HS-5 (cell line): ENCODE results near the gene FAM9B.
"Not testable (repeated sequence)": the region's sequence is repeated elsewhere in the genome, so short reads cannot be mapped to it uniquely, and the experiment has no call there.

Source experiments
- DNase-seq: peaks from one replicate; pipeline ENCODE4 v3.0.0-alpha.2; 2012; ENCODE audit warnings: low read depth

Gene FAM9B

GRCh38 chrX:9033989-9034388 lies at the start of gene FAM9B:
Gene FAM9B (minus strand): TSS chrX:9034127. CDS start chrX:9032986, 1,141 bp downstream.
- DNase-seq: no peak

DNA sequence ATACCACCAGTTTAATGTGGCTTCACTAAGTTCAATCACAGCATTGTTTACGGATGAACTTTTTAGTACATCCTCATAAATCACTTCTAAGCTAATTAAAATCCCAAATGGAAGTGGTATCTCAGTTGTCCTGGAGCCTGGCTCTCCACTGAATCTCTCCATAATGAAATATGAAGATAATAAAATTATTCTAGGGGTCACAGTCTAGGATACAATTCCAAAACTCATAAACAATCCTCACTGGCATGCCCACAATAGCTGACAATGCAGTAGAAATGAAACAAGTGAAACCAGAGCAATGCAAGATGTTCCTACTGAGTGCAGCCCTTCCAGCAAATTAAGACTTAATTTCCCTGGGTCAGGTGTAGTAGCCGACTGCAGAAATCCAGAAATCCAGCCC lies 47.3 kb upstream of the FAM9B start:
- DNase-seq: no peak

DNA sequence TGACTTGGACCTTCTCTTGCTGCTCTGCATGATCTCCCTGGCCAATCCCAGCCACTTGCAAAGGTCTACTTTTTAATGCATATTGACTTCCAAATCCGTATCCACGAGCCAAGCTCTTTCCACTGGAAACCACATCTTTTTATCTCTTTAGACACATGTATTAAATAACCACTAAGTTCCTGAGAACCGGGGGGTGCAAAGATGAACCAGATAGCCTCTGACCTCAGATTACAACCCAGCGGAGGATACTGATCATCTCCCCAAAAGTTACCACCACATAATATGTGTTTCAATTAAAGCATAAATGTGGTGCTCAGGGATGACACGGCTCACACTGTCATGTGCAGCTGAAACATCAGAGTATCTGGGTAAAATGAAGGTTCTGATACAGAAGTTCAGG lies 40.4 kb upstream of the FAM9B start:
- DNase-seq: no peak

GRCh38 chrX:9072281-9072680 lies 38.4 kb upstream of the FAM9B start:
- no peak for DNase-seq

DNA sequence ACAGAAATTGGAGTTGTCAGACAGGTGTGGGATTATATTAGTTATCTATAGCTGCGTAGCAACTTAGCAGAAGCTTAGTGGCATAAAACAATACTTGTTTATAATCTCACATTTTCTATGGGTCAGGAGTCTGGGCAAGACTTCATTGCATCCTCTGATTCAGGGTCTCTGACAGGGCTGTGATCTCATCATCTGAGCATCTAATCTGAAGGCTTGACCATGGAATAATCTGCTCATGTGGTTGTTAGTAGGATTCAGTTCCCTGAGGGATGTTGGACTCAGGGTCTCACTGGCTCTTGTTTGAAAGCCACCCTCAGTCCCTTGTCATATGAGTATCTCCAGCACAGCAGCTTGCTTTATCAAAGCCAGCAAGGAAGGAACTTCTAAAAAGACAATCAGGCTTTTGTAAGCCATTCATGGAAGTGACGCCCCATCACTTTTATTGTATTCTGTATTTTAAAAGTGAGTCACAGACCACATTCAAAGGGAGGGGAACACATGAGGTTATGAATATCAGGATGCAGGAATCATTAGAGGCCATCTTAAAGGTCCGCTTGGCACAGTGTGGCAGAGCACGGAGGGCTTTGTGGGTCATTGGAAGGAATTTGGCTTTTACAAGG lies 37.2 kb upstream of the FAM9B start:
- DNase-seq: peak; percentile 11

DNA sequence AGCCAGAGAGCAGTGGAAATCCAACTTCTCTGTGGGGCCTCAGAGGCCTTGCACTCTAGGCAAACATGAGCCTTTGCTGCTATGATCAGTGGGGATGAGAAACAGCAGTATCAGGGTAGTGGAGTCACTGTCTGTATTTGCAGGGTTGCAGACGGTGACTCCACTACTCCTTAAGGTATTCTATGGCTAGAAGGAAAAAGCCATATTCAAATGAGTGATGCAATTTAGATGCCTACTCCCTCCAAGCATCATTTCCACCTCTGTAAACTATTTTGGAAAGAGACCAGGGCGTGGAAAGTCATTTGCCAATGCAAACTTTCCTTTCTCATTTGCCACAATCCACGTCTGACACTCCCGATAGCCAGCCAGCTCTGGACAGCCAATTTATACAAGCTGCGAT lies 35.6 kb upstream of the FAM9B start:
- no peak for DNase-seq

- DNase-seq: no peak
Observed at GRCh38 chrX:9064694-9065093, 30.8 kb upstream of the FAM9B start.

DNA sequence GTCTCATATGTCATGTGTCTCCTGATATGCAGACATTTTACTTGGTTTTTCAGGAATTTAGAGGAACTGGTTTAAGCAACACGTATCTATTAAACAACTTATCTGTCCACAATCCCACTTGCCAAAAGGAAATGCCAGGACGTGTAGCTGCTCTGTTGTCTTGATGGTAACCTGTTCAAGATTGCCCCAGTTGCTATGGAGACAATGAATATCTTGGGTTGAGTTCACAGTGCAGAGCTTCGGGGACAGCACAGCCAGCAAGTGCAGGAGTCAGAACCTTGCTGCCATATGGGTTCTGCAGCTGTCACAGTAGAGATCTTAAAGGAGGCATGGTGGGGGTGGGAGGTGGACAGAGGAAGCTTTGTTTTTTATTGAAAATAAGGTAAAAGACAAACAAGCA lies 28.7 kb upstream of the FAM9B start:
- DNase-seq: no peak

- no peak for DNase-seq
Observed at GRCh38 chrX:9055354-9055753, 21.4 kb upstream of the FAM9B start.

DNA sequence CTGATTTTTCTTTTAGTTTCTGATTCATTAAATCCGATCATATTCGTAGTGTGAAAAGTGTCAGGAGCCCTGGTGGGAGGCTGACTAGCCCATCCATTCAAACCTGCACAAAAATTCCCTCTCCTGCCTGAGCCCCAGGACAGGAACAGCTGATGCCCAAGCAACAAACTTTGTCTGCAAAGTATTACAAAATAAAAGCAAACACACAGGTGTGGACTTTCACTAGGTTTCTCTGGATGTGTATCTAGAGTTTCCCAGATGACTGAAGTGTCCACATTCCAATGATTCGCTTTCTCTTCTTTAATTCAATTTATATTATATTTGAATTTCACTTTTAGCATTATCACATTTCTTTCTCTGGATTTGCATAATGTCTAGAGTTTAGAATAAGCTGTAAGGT lies 18.2 kb upstream of the FAM9B start:
- no peak for DNase-seq

DNA sequence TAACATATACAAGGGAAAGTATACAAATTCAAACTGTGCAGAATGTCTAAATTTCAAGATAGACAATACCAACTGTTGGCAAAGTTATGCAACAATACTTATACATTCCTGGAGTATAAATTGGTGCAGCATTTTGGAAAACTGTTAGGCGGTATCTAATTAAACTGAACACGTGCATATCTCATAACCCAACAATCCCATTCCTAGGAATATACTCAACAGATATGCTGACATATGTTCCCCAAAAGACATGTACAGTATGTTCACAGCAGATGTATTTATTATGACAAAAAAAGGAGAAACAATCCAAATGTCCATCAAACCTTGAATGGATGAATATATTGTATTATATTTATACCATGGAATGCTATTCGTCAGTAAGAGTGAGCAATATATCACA lies 16.4 kb upstream of the FAM9B start:
- no peak for DNase-seq

DNA sequence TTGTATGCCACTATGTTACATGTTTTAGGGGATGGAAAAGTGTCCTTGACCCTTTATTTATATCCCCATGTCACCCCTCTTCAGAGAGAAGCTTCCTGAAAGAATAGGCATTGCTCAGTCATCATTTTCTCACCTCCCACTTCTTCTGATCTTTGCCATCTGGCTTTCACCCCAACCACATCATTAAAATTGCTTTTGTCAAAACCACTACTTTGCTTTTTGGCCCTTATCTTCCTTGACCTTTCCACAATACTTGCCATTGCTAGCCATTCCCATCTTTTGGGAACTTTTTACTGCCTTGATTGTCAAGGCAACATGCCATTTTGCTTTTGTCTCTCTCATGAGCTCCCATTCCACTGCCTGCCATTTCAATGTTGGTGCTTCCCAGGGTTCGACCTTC lies 14.9 kb upstream of the FAM9B start:
- no peak for DNase-seq

- no peak for DNase-seq
Observed at GRCh38 chrX:9038244-9038643, 4.3 kb upstream of the FAM9B start.

DNA sequence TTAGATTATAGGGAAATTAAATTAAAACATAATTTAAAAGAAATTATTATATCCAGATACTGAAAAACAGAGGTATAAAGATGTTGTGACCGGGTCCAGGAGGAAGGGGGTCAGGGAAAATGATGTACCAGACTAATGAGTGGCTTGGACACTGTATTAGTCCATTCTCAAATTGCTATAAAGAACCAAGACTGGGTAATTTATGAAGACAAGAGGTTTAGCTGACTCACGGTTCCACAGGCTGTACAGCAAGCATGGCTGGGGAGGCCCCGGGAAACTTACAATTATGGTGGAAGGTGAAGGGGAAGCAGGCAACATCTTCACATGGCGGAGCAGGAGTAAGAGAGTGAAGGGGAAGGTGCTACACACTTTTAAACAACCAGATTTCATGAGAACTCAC lies 3.4 kb upstream of the FAM9B start:
- DNase-seq: no peak

- DNase-seq: no peak
Observed at GRCh38 chrX:9033586-9033985, 341 bp downstream of the FAM9B start.

- no peak for DNase-seq
Observed at GRCh38 chrX:9033179-9033578, 748 bp downstream of the FAM9B start.

GRCh38 chrX:9023293-9023692 lies 10.6 kb downstream of the FAM9B start:
- no peak for DNase-seq

- DNase-seq: no peak
Observed at GRCh38 chrX:9019151-9019550, 14.8 kb downstream of the FAM9B start.

GRCh38 chrX:9018332-9018731 lies 15.6 kb downstream of the FAM9B start:
- not testable (repeated sequence) for DNase-seq

GRCh38 chrX:9003041-9003440 lies 30.9 kb downstream of the FAM9B start:
- no peak for DNase-seq

- DNase-seq: no peak
Observed at GRCh38 chrX:8988446-8988845, 45.5 kb downstream of the FAM9B start.

- DNase-seq: no peak
Observed at GRCh38 chrX:8987672-8988250, 46.2 kb downstream of the FAM9B start.

GRCh38 chrX:8984231-8984630 lies 49.7 kb downstream of the FAM9B start:
- DNase-seq: no peak

- DNase-seq: no peak
Observed at GRCh38 chrX:8981723-8982122, 52.2 kb downstream of the FAM9B start.
